HG03439 (cell line): ENCODE measurements around the gene IGF2.
"Not testable (repeated sequence)": the region's sequence is repeated elsewhere in the genome, so short reads cannot be mapped to it uniquely, and the experiment has no call there.

Experiments
- ATAC-seq: cut with Tn5 transposase; IDR thresholded peaks from one replicate; pipeline ENCODE4 v1.9.1; 2021; ENCODE audit warnings: mild to moderate bottlenecking, moderate library complexity; ENCODE audit not compliant: unreplicated experiment

Gene IGF2

DNA sequence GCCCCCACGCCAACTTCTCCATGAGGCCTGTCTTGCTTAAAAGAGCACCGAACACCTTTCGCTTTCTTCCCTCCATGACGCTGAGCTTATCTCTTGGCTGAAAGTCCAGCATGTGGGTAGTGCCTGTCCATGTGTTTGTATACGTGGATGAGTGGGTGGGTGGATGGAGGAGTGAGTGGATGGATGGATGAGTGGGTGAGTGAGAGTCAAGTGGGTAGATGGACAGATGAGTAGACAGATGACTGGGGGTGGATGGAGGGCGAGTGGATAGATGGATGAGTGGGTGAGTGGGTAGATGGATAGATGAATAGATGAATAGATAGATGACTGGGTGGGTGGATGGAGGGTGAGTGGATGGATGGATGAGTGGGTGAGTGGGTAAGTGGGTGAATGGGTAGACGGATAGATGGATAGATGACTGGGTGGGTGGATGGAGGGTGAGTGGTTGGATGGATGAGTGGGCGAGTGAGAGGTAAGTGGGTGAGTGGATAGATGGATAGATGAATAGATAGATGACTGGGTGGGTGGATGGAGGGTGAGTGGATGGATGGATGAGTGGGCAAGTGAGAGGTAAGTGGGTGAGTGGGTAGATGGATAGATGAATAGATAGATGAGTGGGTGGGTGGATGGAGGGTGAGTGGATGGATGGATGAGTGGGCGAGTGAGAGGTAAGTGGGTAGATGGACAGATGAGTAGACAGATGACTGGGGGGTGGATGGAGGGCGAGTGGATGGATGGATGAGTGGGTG lies 14.3 kb downstream of the IGF2 start:
- ATAC-seq = not testable (repeated sequence)

DNA sequence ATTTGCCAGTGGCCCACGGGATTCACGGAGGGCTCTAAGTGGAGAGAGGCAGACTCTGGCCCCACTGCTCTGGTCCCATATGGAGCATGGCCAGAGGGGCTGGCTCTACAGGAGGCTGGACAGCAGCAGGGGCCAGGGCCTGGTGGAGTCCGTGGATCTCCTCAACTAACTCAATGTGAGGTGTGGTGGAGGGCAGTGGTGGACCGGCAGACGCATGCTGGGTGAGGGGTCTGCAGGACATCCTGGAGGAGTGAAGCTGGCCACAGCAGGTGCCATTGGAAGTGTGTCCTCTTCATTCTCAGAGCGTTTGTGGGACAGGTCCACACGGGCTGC lies 15.6 kb downstream of the IGF2 start:
- ATAC-seq = no peak

DNA sequence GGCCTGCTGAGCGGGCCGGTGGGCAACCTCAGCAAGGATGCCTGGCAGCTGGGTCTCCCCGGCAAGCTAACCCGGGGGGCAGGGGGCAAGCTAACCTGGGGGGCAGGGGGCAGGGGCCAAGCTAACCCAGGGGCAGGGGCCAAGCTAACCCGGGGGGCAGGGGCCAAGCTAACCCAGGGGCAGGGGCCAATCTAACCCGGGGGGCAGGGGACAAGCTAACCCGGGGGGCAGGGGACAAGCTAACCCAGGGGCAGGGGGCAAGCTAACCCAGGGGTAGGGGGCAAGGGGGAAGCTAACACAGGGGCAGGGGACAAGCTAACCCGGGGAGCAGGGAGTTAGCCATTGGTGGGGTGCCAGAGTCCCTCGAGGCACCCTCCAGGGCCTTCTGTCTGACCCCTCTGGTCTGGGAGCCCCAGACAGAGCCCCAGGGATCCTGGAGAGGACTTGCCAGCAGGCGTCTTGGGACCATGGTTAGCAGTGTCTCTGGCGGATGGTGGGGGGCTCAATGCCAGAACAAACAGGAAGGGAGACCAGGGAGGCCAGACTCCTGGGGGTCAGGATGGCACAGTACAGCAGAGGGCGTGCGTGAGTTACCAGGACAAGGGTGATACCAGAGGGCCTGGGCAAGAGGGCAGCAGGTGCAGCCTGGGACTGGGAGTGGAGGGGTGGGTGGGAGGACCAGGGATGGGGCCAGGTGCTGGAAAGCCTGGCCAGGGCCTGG lies 16.1 kb downstream of the IGF2 start:
- ATAC-seq = no peak

DNA sequence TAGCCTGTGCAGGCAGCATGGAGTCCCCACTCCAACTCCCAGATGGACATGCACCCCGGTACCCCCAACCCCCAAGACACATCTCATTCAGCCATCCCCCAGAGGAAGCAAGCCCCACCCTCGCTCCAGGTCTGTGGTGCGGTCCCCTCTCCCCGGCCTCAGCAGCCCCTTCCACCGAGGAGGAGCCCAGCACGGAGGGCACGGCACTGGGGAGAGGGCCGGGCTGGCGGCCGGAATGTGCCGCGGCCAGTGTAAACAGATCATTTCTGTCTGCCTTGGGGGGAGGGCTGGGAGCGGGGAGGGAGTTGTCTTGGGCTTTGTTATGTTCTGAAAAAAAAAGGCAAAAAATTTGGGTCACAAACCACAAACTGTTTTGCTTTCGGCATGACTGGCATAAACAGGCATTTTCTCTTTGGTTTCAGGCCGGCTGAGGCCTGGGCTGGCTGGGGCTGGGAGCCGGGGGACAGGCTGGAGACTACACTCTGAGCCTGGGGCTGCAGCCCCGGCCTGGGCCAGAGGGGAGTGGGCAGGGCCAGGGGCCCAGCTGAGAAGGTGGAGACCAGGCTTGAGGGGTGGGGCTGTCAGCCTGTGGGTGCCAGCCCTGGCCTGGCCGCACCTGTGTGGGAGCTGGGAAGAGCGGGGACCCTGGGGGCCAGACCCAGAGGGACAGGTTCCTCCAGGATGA lies 16.8 kb downstream of the IGF2 start:
- ATAC-seq = no peak

DNA sequence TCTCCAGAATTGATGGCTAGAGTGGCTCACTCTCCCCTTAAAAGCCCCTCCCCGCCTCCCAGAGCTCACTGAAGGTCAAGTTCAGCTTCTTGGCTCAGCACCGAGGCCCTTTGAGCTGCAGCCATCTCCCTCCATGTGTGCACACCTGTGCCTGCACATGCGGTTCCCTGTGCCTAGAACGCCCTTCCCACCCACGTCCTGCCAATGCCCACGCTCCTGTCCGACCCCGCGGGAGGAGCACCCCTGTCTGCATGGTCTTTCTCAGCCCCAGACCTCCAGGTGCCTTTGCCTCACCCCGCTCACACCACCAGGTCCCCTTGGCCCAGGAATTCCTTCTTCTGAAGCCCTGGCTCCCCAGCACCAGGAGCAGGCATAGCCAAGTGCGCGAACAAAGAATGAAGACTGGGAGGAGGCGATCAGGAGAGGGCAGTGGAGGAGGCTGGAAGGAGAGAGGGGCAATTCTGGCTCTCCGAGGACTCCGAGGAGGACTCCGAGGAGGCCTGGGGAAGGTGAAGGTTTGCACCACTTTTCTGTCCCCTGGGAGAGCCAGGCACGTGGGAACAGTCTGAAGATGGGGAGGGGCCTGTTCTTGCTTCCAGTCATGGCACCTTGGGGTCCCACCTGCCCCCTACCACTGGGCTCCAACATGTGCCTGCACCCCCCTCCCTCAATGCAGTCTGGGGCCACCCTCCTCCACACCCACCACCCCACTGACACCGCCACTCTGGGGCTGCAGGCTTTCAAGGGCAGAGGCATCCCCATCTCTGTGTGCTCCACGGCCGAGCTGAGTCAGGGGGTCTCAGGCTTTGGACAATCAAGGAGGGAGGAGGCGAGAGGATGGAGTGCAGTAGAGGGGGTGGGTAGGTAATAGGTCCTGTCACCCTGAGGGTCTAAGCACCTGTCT lies 17.7 kb downstream of the IGF2 start:
- ATAC-seq = no peak

DNA sequence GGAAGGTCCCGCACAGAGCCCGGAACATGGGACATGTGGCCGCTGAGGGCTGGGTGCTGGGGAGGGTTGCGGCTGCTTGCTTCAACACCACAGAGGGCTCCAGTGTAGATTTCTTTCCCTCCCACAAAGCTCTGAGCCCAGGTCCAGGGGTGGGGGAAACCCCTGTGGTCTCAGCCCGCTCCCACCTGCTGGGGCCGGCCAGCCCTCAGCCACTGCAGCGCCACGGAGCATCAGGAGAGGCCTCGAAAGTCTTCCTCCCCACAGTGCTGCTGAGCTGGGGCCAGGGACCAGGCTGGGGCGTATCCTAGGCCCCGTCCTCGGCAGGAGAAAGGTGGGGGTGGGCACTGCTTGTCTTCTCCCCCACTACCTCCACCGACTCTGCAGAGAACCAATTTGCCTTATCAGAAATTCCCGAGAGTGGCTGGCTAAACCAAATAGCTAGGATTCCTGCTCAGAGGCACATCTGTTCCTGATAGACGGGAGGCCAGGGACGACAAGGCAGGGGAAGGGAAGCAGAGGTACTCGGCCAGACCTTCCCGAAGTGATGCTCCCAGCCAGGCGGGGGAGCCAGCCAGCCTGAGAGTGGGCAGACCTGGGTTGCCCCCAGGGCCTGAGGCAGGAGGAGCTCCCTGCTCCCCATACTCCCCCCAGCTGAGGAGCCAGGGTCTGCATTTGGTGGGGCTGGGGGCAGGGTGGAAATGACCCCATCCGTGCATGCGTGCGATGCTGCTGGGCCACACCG lies 18.7 kb downstream of the IGF2 start:
- ATAC-seq = no peak

DNA sequence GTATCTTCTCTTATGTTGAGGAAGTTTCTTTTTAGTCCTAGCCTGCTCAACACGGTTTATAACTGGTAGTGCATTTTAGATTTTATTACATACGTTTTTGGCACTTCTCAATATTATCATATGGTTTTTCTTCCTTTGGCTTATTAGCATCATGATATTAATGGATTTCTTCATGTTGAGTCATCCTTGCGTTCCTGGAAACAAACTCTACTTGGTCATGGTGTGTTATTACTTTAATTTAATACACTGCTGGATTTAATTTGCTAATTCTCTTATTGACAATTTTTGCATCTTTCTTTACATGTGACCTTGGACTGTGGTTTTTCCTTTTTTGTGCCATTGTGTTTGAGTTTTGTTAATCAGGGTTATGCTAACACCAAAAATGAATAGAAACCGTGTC lies 20.5 kb downstream of the IGF2 start:
- no peak for ATAC-seq

DNA sequence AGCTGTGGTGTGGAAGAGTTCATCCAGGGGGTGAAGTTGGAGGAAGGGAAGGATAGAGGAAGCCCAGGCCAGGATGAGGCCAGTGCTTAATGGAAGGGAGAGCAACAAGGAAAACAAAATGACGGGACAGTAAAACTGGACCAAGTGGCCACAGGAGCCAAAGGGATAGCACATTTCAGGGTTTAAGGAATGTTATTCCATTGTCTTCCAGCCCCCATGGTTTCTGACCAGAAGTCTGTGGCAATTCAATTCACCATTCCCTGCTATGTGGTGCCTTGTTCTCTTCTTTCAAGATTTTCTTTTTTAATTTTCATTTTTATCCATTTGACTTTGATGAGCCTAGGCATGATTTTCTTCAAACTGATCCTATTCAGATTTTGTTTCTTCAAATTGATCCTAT lies 22.5 kb downstream of the IGF2 start:
- no peak for ATAC-seq

DNA sequence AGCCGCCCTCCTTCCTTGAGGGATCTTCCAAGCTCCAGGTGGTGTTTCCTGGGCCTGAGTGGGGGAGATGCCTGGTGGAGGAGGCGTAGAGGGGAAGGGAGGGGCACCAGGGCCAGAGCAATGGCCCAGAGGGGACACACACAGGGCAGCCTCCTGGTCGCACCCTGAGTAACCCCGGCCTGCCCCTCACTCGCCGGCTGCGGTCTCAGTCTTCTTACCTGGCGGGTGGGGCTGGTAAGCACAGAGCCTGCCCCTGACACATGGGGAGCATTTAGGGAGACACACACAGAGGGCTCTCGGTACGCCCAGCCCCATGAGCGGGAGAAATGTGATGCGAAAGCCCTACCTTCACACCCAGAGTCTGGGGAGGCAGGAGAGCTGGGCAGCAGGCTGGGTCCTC lies 23.9 kb downstream of the IGF2 start:
- no peak for ATAC-seq

DNA sequence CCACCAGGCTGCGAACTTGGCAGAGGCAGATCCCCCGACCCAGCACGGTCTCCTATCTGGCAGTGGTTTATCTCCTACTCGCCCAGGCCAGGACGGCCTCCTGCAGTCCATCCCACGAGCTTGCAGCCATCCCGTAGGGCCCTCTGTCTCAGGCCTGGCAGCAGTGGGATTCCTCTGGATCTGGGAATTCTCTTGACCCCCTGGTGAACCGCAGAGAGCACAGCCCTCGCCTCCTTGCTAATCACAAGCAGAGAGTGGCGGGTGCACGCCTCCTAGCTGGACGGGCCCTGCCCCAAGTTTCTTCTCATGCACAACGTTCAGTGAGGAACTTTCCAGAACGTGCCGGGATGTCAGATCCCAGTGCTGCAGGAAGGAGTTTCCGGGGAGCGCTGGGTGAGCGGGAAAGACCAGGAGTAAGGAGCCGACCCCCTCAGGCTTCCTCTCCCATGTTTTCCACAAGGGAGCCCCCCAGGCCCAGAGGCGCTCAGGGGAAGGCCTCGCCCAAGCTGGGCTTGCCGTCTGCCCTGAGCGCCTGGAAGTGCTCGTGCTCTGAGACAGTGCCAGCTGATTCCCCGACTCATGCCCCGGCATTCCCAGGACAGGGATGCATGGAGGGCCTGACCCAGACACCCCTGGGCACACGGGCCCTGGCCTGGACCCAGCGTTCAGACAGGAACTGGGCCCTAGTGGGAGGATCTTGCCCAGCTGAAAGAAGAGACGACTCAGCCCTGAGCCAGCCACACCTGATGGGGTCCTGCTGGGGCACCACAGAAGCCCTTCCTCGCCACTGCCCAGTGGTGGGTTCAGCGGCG lies 24.6 kb downstream of the IGF2 start:
- no peak for ATAC-seq

DNA sequence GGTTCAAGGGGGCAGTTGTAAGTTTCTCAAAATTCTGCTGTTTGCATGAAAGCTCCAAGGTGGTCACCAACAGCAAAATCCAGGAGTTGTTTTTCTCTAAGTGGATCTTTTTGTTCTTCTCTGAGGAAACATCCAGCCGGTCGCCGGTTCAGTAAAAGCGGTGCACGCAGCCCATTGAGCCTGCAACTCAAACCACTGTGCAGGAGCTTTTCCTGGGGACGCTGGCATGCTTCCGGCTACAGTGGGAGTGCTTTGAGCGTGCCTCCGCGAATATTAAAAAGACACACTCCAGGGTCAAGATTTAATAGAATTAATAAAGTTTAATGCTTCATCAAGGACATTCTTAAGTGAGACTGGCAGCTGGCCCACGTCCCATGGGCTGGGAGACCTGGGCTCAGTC lies 25.4 kb downstream of the IGF2 start:
- no peak for ATAC-seq

DNA sequence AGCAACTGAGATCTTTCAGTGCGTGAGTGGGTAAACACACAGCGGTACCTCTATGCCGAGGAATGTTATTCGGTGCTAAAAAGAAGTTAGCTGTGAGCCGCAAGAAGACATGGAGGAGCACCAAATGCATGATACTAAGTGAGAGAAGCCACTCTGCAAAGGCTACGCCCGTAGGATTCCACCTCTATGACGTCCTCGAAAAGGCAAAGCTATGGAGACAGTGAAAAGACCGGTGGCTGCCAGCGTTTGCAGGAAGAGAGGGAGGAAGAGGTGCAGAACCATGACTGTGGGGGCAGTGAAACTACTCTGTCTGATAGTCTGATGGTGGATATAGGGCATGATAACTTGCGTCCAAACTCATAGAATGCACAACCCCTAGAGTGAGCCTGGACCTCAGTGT lies 28.7 kb downstream of the IGF2 start:
- no peak for ATAC-seq

DNA sequence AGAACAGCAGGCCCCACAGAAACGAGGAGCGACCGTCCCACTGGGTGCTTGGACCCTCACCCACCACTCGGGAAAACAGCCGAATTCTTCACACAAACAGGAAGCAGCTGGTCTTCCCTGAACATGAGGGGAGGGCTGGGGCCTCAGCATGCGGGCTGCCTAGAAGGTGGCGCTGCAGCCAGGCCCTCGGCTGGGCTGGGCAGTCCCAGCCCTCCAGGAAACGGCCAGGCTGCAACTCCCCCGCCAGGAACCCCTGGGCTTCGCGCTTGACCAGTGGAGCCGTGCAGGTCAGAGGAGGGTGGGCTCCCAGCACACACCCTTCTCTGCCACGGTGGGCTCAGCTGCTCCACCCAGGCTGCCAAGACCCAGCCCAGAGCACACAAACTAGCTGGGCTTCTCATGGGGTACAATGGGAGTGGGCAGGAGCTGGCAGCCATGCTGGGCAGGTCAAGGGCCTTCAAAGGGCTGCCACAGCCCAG lies 29.6 kb downstream of the IGF2 start:
- no peak for ATAC-seq

DNA sequence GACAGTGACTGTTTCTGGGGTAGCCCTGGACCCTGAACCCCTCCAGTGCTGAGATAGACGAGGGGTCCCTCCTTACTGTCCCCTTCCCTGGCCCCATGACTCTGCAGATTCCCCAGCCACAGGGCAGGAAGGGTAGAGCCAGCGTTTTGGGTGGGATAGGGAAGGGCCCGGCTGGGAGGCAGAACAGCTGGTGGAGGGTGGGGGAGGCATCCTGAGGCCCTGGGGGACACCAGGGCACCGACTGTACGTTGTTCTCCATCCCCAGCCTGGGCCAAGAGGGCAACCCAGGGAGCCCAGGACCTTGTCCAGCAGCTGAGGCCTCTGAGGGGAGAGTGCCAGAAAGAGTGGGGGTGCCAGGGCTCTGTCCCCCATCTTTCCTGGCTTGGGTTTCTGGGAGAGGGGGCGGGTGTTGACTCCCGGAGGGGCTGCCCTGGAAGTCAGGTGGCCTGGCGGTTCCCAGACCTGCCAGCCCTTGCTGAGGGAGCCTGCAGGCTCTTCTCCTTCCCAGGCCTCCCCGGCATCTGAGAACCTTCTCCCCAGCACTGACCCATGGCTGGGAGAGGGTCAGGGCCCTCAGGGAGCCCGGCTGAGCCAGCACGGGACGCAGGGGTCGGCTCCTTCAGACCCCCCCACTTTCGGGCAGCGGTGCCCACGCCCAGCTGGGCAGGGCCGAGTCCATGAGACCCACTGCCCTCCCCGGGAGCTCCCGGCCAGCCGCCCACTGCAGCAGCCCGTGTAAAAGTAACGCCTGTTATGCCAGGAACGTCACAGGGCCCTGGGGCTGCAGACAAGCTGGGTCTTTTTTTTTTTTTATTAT lies 30.3 kb downstream of the IGF2 start:
- ATAC-seq = no peak

DNA sequence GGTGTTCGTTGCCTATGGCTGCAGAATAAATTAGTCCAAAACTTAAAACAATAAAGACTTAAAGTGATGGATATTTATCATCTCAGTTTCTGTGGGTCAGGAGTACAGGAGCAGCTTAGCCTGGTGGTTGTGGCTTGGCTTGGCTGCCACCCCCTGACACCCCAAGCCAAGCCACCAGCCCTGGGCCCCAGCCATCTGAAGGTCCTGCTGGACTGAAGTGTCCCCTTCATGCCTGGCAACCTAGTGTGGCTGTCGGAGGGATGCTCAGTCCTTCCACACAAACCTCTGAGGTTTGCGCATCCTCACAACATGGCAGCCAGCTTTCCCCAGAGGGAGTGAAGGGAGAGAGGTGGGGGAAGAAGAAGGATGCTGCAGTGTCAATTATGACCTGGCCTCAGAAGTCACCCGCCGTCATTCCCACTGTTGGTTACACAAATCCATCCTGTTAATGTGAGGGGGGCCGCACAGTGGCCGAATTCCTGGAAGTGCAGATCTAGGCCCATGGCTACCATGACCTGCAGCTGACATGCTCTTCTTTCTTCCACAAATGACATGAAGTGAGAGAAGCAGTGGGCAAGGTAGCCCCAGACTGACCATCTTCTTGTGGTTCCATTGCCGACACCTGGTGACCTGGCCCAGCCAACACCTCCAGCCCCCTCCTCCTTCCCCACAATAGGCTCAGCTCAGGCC lies 31.1 kb downstream of the IGF2 start:
- ATAC-seq = no peak

DNA sequence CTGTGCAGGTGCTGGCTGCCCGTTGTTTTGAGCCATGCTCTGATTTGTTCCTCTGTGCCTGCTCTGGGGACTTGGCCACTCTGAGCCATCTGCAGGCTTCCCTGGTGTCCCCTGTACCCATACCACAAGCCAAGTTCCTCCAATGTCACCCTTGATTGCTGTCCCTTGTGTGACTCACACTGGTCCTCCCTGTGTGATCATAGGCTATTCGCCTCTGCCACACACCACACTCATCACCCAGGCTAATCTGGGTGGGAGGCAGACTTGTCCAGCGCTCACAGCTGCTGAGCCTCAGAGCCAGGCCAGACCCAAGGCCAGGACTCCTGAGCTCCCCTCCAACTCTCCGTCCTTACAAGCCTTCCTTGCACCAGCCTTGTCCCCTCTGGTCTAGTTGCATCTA lies 31.7 kb downstream of the IGF2 start:
- ATAC-seq = no peak

DNA sequence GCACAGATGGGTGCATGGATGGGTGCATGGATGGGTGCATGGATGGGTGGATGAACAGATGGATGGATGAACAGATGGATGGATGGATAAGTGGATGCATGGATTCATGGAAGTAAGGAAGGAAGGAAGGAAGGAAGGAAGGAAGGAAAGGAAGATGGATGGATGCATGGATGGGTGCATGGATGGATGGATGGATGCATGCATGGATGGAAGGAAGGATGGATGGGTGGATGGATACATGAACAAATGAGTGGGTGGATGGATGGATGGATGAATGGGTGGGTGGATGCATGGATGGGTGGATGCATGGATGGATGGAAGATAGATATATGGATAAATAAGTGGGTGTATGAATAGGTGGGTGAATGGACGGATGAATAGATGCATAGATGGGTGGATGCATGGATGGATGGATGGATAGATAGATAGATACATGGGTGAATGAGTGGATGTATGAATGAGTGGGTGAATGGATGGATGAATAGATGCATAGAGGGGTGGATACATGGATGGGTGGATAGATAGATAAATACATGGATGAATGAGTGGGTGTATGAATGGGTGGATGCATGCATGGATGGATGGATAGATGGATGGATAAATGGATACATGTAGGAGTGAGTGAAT lies 32.5 kb downstream of the IGF2 start:
- ATAC-seq = no peak

DNA sequence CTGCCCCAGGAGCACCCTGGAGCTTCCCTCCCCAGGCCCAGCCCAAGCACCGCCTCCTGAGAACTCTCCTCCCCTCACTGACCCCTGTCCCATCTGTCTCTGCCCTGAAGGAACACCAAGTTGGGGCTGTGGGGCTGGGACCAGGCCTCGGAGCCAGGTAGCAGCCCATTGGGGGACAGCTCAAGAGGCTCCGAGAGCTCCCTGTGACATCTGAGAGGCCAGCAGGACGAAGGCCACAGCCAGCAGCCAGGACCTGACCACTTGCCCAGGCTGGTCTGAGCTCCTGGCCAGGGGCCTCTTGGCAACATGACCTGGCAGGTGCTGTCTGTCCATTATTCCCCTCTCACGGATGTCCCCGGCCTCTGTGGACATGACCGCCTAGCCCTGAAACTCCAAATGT lies 33.7 kb downstream of the IGF2 start:
- ATAC-seq = no peak
